Duodenal mucosa (tissue), 2 donors: ENCODE data around the gene KDM6B.
A peak's percentile ranks its signal among the peaks of the same experiment; 100 is the strongest.

Experiments
- H3K27ac ChIP-seq: one replicate; pipeline ENCODE4 v1.7.0; 2013; ENCODE audit warnings: low read depth, low read length
- H3K27me3 ChIP-seq, 2 donors: one replicate each; pipeline ENCODE4 v1.7.0; 2013; ENCODE audit warnings: low read length in 2 of 2, control low read depth in 1 of 2; ENCODE audit not compliant: insufficient read depth in 2 of 2, control insufficient read depth in 1 of 2
- H3K36me3 ChIP-seq, 2 donors: one replicate each; pipeline ENCODE4 v1.7.0; 2013; ENCODE audit warnings: low read length in 2 of 2, control low read depth in 1 of 2; ENCODE audit not compliant: insufficient read depth in 2 of 2, control insufficient read depth in 1 of 2
- H3K4me1 ChIP-seq, 2 donors: one replicate each; pipeline ENCODE4 v1.7.0; 2013; ENCODE audit warnings: low read length in 2 of 2, control low read depth in 1 of 2; ENCODE audit not compliant: insufficient read depth in 2 of 2, control insufficient read depth in 1 of 2
- H3K4me3 ChIP-seq, 2 donors: one replicate each; pipeline ENCODE4 v1.7.0; 2013; ENCODE audit warnings: low read length in 2 of 2, low read depth in 1 of 2
- H3K9ac ChIP-seq, 2 donors: one replicate each; pipeline ENCODE4 v1.7.0; 2013; ENCODE audit warnings: low read length in 2 of 2, low read depth in 1 of 2
- H3K9me3 ChIP-seq, 2 donors: one replicate each; pipeline ENCODE4 v1.7.0; 2013; ENCODE audit warnings: low read length in 2 of 2, control low read depth in 1 of 2; ENCODE audit not compliant: control insufficient read depth in 1 of 2

KDM6B gene

GRCh38 chr17:7846063-7846735 lies 12.2 kb downstream of the KDM6B start:
- Histone ChIP-seq H3K4me1 (peaks cover 14 to 23% of the 10 kb centered on the region in 2 donors), H3K9me3 (no peaks in the 10 kb centered on the region), H3K9ac (no peak overlapping the region), H3K27me3 (no peaks in the 10 kb centered on the region), H3K36me3 (peaks cover 35 to 44% of the 10 kb centered on the region in 2 donors), H3K4me3 (no peak overlapping the region), H3K27ac (no peak overlapping the region)

- H3K27me3 ChIP-seq: no peaks in the 10 kb centered on the region
- H3K36me3 ChIP-seq: peaks cover 40 to 49% of the 10 kb centered on the region in 2 donors
- H3K4me1 ChIP-seq: peaks cover 19 to 26% of the 10 kb centered on the region in 2 donors
- no peaks in the 10 kb centered on the region for H3K9me3 ChIP-seq
- no peak overlapping the region for H3K4me3 ChIP-seq
- no peak overlapping the region for H3K9ac ChIP-seq
- H3K27ac ChIP-seq: no peak overlapping the region
Observed at GRCh38 chr17:7846765-7847661, 13.0 kb downstream of the KDM6B start.

DNA sequence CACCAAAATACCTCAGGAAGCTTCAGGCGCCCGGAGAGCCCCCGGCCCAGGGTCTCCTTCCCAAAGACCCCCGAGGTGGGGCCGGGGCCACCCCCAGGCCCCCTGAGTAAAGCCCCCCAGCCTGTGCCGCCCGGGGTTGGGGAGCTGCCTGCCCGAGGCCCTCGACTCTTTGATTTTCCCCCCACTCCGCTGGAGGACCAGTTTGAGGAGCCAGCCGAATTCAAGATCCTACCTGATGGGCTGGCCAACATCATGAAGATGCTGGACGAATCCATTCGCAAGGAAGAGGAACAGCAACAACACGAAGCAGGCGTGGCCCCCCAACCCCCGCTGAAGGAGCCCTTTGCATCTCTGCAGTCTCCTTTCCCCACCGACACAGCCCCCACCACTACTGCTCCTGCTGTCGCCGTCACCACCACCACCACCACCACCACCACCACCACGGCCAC lies 14.1 kb downstream of the KDM6B start:
- Histone ChIP-seq H3K9ac (no peak overlapping the region), H3K4me3 (no peak overlapping the region), H3K27ac (no peak overlapping the region), H3K4me1 (peaks cover 25% of the 10 kb centered on the region in 2 donors), H3K36me3 (peaks cover 51 to 60% of the 10 kb centered on the region in 2 donors), H3K27me3 (no peaks in the 10 kb centered on the region), H3K9me3 (no peaks in the 10 kb centered on the region)

- Histone ChIP-seq H3K27ac (no peak overlapping the region), H3K4me1 (peaks cover 25% of the 10 kb centered on the region in 2 donors), H3K4me3 (no peak overlapping the region), H3K36me3 (peaks cover 51 to 61% of the 10 kb centered on the region in 2 donors), H3K27me3 (no peaks in the 10 kb centered on the region), H3K9me3 (no peaks in the 10 kb centered on the region), H3K9ac (no peak overlapping the region)
Observed at GRCh38 chr17:7848739-7849129, 14.7 kb downstream of the KDM6B start.

GRCh38 chr17:7849130-7849750 lies 15.2 kb downstream of the KDM6B start:
- no peaks in the 10 kb centered on the region for H3K9me3 ChIP-seq
- no peak overlapping the region for H3K9ac ChIP-seq
- H3K36me3 ChIP-seq: peaks cover 51 to 61% of the 10 kb centered on the region in 2 donors

DNA sequence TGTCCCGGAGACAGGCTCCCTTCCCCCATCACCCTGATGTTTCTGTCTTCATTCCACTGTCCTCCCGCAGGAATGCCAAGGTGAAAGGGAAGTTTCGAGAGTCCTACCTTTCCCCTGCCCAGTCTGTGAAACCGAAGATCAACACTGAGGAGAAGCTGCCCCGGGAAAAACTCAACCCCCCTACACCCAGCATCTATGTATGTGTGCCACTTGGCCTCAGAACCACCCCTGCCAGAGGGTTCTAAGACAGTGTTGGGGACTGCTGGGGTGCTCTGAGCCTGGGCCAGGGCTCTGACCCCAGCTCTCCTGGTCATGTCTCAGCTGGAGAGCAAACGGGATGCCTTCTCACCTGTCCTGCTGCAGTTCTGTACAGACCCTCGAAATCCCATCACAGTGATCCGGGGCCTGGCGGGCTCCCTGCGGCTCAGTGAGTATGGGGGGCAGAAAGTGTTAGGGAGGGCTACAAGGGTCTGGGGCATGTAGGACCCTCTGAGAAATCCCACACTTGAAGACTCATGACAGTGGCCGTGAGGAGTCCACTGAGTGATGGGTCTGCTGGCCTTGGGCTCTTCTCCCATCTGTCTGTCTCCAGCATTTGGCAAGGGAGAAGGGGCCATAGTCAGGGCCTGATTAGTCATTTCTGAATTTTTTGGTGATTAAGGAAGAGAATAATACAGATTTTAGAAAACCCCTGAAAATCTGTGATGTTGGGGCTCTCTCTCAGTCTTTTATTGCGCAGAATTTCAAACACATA lies 15.9 kb downstream of the KDM6B start:
- H3K9ac ChIP-seq: no peak overlapping the region
- no peak overlapping the region for H3K4me3 ChIP-seq
- peaks cover 51 to 61% of the 10 kb centered on the region in 2 donors for H3K36me3 ChIP-seq
- no peaks in the 10 kb centered on the region for H3K9me3 ChIP-seq
- no peak overlapping the region for H3K27ac ChIP-seq
- peaks cover 23 to 24% of the 10 kb centered on the region in 2 donors for H3K4me1 ChIP-seq
- H3K27me3 ChIP-seq: no peaks in the 10 kb centered on the region

More at GRCh38 chr17:7849130-7849750, 15.2 kb downstream of the KDM6B start:
- Histone ChIP-seq H3K4me3 (no peak overlapping the region), H3K27me3 (no peaks in the 10 kb centered on the region), H3K27ac (no peak overlapping the region), H3K4me1 (peaks cover 25% of the 10 kb centered on the region in 2 donors)

- Histone ChIP-seq H3K4me3 (peak overlapping the region; percentile 35 to 54), H3K4me1 (peaks cover 19 to 24% of the 10 kb centered on the region in 2 donors), H3K9me3 (no peaks in the 10 kb centered on the region), H3K36me3 (peaks cover 48 to 62% of the 10 kb centered on the region in 2 donors), H3K27me3 (no peaks in the 10 kb centered on the region), H3K9ac (peak overlapping the region in 1 of 2 donors; percentile 35), H3K27ac (no peak overlapping the region)
Observed at GRCh38 chr17:7850701-7851437, 16.9 kb downstream of the KDM6B start.

DNA sequence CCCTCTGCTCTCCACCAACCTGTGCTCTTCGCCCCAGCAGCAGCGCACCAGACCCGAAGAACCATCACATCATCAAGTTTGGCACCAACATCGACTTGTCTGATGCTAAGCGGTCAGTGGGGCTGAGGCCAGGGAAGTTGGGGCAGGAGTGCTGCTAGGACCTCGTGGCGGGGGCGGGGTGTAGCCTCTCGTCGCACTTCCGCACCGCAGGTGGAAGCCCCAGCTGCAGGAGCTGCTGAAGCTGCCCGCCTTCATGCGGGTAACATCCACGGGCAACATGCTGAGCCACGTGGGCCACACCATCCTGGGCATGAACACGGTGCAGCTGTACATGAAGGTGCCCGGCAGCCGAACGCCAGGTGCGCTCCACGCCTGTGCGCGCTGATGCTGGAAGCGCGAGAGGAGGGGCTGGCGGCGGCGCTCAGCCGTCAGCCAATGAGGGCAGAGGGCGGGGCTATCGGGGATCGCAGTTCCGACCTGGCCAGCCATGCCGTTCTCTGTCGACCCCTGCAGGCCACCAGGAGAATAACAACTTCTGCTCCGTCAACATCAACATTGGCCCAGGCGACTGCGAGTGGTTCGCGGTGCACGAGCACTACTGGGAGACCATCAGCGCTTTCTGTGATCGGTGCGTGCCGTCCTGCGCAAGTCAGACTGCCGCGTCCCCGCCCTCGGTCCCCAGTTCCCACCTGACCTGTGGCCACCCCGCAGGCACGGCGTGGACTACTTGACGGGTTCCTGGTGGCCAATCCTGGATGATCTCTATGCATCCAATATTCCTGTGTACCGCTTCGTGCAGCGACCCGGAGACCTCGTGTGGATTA lies 17.6 kb downstream of the KDM6B start:
- Histone ChIP-seq H3K27me3 (no peaks in the 10 kb centered on the region), H3K27ac (no peak overlapping the region), H3K4me3 (peak overlapping the region; percentile 35 to 54), H3K36me3 (peaks cover 44 to 58% of the 10 kb centered on the region in 2 donors), H3K9ac (peak overlapping the region in 1 of 2 donors; percentile 35), H3K4me1 (peaks cover 27 to 32% of the 10 kb centered on the region in 2 donors), H3K9me3 (no peaks in the 10 kb centered on the region)
